ENCODE measurements around the gene GSTO2.

The GSTO2 gene

DNA sequence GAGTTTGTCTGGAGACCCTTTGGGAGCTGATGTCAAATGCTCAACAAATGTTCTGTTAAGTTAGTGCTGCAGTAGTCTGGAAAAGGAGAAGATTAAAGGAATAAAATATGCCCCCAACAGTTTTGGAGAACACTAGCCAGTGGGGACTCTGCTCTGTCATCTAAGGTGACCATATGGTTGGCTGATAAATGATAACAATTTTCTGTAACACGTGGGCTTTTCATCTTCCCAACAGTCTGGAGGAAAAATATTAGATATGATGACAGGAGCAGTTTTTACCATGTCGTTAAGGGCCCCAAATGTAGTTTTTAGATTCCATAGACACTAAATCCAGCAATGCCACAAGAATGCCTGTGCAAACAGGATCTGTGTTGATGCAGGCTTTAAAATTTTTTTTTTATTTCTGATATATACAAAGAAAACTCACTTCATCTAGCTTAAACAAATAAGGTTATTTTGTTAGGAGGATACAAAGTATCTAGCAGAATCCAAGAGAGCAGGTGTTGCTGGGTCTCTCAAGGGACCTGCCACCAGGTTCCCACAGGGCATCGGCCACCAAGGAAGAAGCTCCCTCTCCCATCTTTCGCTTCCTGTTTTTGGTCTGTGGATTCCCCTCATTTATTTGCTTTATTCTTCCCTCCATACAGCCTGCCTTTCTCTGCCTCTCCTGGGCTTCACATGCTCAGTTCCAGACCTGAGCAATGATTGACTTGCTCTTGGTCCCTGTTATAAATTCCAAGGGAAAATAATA, 78.5 kb downstream of the GSTO2 start:
- TF ChIP-seq EZH2 (IDR thresholded peaks at IDR 0.05; ENCODE audit: borderline replicate concordance, low read length) (no peak), CTCF (IDR thresholded peaks at IDR 0.05; ENCODE audit: low read length) (no peak)
- no peaks in the 10 kb centered on the region for H3K27me3 ChIP-seq (ENCODE audit: insufficient read depth, low read length)
- no peaks in the 10 kb centered on the region for H4K20me1 ChIP-seq (ENCODE audit: insufficient read depth, low read length)
- H3K9me3 ChIP-seq (ENCODE audit: low read length) = no peaks in the 10 kb centered on the region
- no peak overlapping the region for H2AFZ ChIP-seq (ENCODE audit: low read length)
- peaks cover 13% of the 10 kb centered on the region for H3K4me1 ChIP-seq (ENCODE audit: insufficient read depth, low read length, severe bottlenecking)
- no peak overlapping the region for H3K27ac ChIP-seq (ENCODE audit: low read depth, low read length, poor library complexity, severe bottlenecking)
- no peak overlapping the region for H3K4me3 ChIP-seq (ENCODE audit: low read depth, low read length, poor library complexity, severe bottlenecking)
- no peaks in the 10 kb centered on the region for H3K79me2 ChIP-seq (ENCODE audit: insufficient read depth, low read length)
- no peak overlapping the region for H3K4me2 ChIP-seq (ENCODE audit: low read length)
- no peaks in the 10 kb centered on the region for H3K9me2 ChIP-seq (ENCODE audit: low read depth, low read length)
- no peaks in the 10 kb centered on the region for H3K36me3 ChIP-seq (ENCODE audit: insufficient read depth, low read length)
- H3F3A ChIP-seq (ENCODE audit: insufficient read depth, low read length) = no peaks in the 10 kb centered on the region
- no peak overlapping the region for H3K9ac ChIP-seq (ENCODE audit: low read length)

DNA sequence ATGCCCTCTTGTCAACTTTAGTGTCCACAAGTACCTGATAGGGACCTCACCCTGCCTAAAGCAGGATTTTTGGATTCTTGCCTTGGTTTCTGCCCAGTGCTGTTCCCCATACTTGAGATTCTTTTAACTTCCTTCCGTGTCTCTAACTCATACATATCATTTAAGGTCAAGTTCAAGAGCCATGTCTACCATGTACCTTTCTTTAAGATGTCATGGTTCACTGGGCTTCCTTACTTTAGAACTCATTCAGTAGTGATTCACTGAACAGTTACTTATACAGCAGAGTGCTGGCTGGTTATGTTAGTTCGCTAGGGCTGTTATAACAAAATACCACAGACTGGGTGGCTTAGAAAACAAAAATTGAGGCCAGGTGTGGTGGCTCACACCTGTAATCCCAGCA, 79.6 kb downstream of the GSTO2 start:
- Histone ChIP-seq H3F3A (ENCODE audit: insufficient read depth, low read length) (no peaks in the 10 kb centered on the region), H3K27ac (ENCODE audit: low read depth, low read length, poor library complexity, severe bottlenecking) (no peak overlapping the region), H3K4me2 (ENCODE audit: low read length) (no peak overlapping the region), H2AFZ (ENCODE audit: low read length) (no peak overlapping the region), H3K9ac (ENCODE audit: low read length) (no peak overlapping the region), H3K9me2 (ENCODE audit: low read depth, low read length) (no peaks in the 10 kb centered on the region), H3K4me1 (ENCODE audit: insufficient read depth, low read length, severe bottlenecking) (peaks cover 15% of the 10 kb centered on the region), H3K4me3 (ENCODE audit: low read depth, low read length, poor library complexity, severe bottlenecking) (no peak overlapping the region), H3K79me2 (ENCODE audit: insufficient read depth, low read length) (no peaks in the 10 kb centered on the region), H3K9me3 (ENCODE audit: low read length) (no peaks in the 10 kb centered on the region), H3K36me3 (ENCODE audit: insufficient read depth, low read length) (no peaks in the 10 kb centered on the region), H4K20me1 (ENCODE audit: insufficient read depth, low read length) (no peaks in the 10 kb centered on the region), H3K27me3 (ENCODE audit: insufficient read depth, low read length) (no peaks in the 10 kb centered on the region)
- TF ChIP-seq EZH2 (IDR thresholded peaks at IDR 0.05; ENCODE audit: borderline replicate concordance, low read length) (no peak), CTCF (IDR thresholded peaks at IDR 0.05; ENCODE audit: low read length) (no peak)

GRCh38 chr10:104349623-104350126, 80.7 kb downstream of the GSTO2 start:
- Histone ChIP-seq H4K20me1 (ENCODE audit: insufficient read depth, low read length) (no peaks in the 10 kb centered on the region), H3K9me2 (ENCODE audit: low read depth, low read length) (no peaks in the 10 kb centered on the region), H3K9ac (ENCODE audit: low read length) (no peak overlapping the region), H3K27ac (ENCODE audit: low read depth, low read length, poor library complexity, severe bottlenecking) (no peak overlapping the region), H3K36me3 (ENCODE audit: insufficient read depth, low read length) (no peaks in the 10 kb centered on the region), H2AFZ (ENCODE audit: low read length) (no peak overlapping the region), H3K4me1 (ENCODE audit: insufficient read depth, low read length, severe bottlenecking) (peaks cover 20% of the 10 kb centered on the region), H3K4me3 (ENCODE audit: low read depth, low read length, poor library complexity, severe bottlenecking) (no peak overlapping the region), H3K9me3 (ENCODE audit: low read length) (no peaks in the 10 kb centered on the region), H3F3A (ENCODE audit: insufficient read depth, low read length) (no peaks in the 10 kb centered on the region), H3K4me2 (ENCODE audit: low read length) (peak overlapping the region; percentile 45; the same call in 1 of the 2 replicates), H3K27me3 (ENCODE audit: insufficient read depth, low read length) (no peaks in the 10 kb centered on the region), H3K79me2 (ENCODE audit: insufficient read depth, low read length) (no peaks in the 10 kb centered on the region)
- TF ChIP-seq CTCF (IDR thresholded peaks at IDR 0.05; ENCODE audit: low read length) (no peak), EZH2 (IDR thresholded peaks at IDR 0.05; ENCODE audit: borderline replicate concordance, low read length) (no peak)
